Measurements from ENCODE around the gene SUSD1.

GRCh38 chr9:112029921-112030444 is 145.1 kb downstream of the SUSD1 start:
- no peak for TF ChIP-seq TCF3 (CRISPR knock-in tag; IDR thresholded peaks at IDR 0.05)
- no peak for TF ChIP-seq DNMT1 (IDR thresholded peaks at IDR 0.05)
- no peak for TF ChIP-seq NRF1 (conservative IDR thresholded peaks at IDR 0.05 in 1 of 2, IDR thresholded peaks at IDR 0.05 in 1 of 2)
- TF ChIP-seq MAX (CRISPR knock-in tag; IDR thresholded peaks at IDR 0.05): no peak
- TF ChIP-seq RCOR1 (IDR thresholded peaks at IDR 0.05; ENCODE audit: borderline replicate concordance in 1 of 2, low read depth in 2 of 2, low read length in 2 of 2): no peak
- TF ChIP-seq EZH2 (IDR thresholded peaks at IDR 0.05; ENCODE audit: borderline replicate concordance, low read depth, low read length): no peak
- TF ChIP-seq HOXB6 (CRISPR knock-in tag; IDR thresholded peaks at IDR 0.05; ENCODE audit: borderline replicate concordance): no peak
- no peak for TF ChIP-seq POLR2AphosphoS5 (IDR thresholded peaks at IDR 0.05; ENCODE audit: control insufficient read depth, insufficient read depth, low read depth, low read length)
- TF ChIP-seq POLR3G (IDR thresholded peaks at IDR 0.05; ENCODE audit: extremely low read depth, insufficient read length, insufficient replicate concordance): no peak
- TF ChIP-seq TAF9B (IDR thresholded peaks at IDR 0.05; ENCODE audit: partially characterized antibody): no peak
- no peak for TF ChIP-seq BRF2 (IDR thresholded peaks at IDR 0.05; ENCODE audit: borderline replicate concordance, insufficient read depth, insufficient read length)
- no peak for TF ChIP-seq SP2 (IDR thresholded peaks at IDR 0.05; ENCODE audit: extremely low read depth, low read depth, low read length, poor library complexity, severe bottlenecking)
- TF ChIP-seq CREB5 (CRISPR knock-in tag; IDR thresholded peaks at IDR 0.05): no peak

Measured in K562 (cell line).